Thyroid gland (tissue), 4 donors: ENCODE data around the gene RPRD1B. TPM values are rescaled to one million over a fixed set of nuclear protein-coding genes. Genes with fewer than 3 reads are reported as not detected.

Source experiments
- DNase-seq, 2 donors: peaks; one replicate each; pipeline ENCODE4 v3.0.0-alpha.2; 2019
- H3K27ac ChIP-seq, 3 donors: fragments of 200-600 bp; sonication (generic); 1 replicate in 2 of 3; 2 replicates in 1 of 3; pipeline ENCODE4 v1.5.1; 2016 to 2019; ENCODE audit warnings: mild to moderate bottlenecking in 1 of 3, moderate library complexity in 1 of 3
- H3K27me3 ChIP-seq: fragments of 200-600 bp; sonication (generic); one replicate; pipeline ENCODE4 v1.5.1; 2019
- H3K36me3 ChIP-seq, 2 donors: fragments of 200-600 bp; sonication (generic); one replicate each; pipeline ENCODE4 v1.5.1; 2016 to 2019
- H3K4me1 ChIP-seq, 2 donors: fragments of 200-600 bp; sonication (generic); one replicate each; pipeline ENCODE4 v1.5.1; 2017 to 2019
- H3K4me3 ChIP-seq, 3 donors: fragments of 200-600 bp; sonication (generic); replicated peaks in 1 of 3; 1 replicate in 2 of 3; 2 replicates in 1 of 3; pipeline ENCODE4 v1.5.1; 2016; ENCODE audit warnings: mild to moderate bottlenecking in 1 of 3
- H3K9me3 ChIP-seq: fragments of 200-600 bp; sonication (generic); one replicate; pipeline ENCODE4 v1.5.1; 2017
- CTCF ChIP-seq, 6 experiments: fragments of 200-600 bp in 3 of 6; fragments of 450-650 bp in 3 of 6; sonication (generic) in 3 of 6; IDR thresholded peaks; one replicate each; pipeline ENCODE4 v1.5.1; 2016 to 2019; ENCODE audit warnings: antibody characterized with exemption in 6 of 6, mild to moderate bottlenecking in 2 of 6, inconsistent platforms in 1 of 6, moderate library complexity in 1 of 6
- POLR2A ChIP-seq, 2 donors: fragments of 450-650 bp; IDR thresholded peaks; one replicate each; pipeline ENCODE4 v1.6.1; 2017; ENCODE audit warnings: antibody characterized with exemption in 2 of 2, mild to moderate bottlenecking in 2 of 2, moderate library complexity in 1 of 2
- WGBS, 2 donors: methylation state at CpG; one replicate each; pipeline ENCODE4 v1.1.5; 2017; 5-methylcytosine and 5-hydroxymethylcytosine counted together
- intact Hi-C: fragments of 100-400 bp; cut with DNase I; formaldehyde crosslinking; loops from one replicate; pipeline ENCODE4 v1.15.1; 2023
- total RNA-seq, 4 donors: library from RNA; depleted of rRNA; stranded (reverse); fragments of >200 nt; gene quantifications; one replicate each; pipeline ENCODE4 v1.2.3, GENCODE V29; 2016

The RPRD1B gene
- total RNA-seq, 4 donors from 2014 or later = 24.2 to 58.9 (median 27.0) TPM

- no peak overlapping the region for H3K4me3 ChIP-seq
- no peak for DNase-seq
- no peaks in the 10 kb centered on the region for H3K4me1 ChIP-seq
- intact Hi-C loops = no loop called here
- H3K27ac ChIP-seq = no peak overlapping the region
- WGBS, 2 donors = 89 to 90% methylated on average over 12 of the region's 12 CpGs
- H3K9me3 ChIP-seq = no peaks in the 10 kb centered on the region
- H3K27me3 ChIP-seq = no peaks in the 10 kb centered on the region
- TF ChIP-seq CTCF (IDR thresholded peaks at IDR 0.05) = no peak
- no peak for TF ChIP-seq POLR2A (IDR thresholded peaks at IDR 0.05)
- peaks cover 0 to 19% of the 10 kb centered on the region in 2 donors for H3K36me3 ChIP-seq
These were observed 49.9 kb downstream of the RPRD1B start for GRCh38 chr20:38083338-38084048.

- Histone ChIP-seq H3K27me3 (no peaks in the 10 kb centered on the region), H3K36me3 (peaks cover 0 to 21% of the 10 kb centered on the region in 2 donors), H3K9me3 (no peaks in the 10 kb centered on the region), H3K4me1 (no peaks in the 10 kb centered on the region), H3K4me3 (no peak overlapping the region), H3K27ac (no peak overlapping the region)
- no peak for TF ChIP-seq POLR2A (IDR thresholded peaks at IDR 0.05)
- TF ChIP-seq CTCF (IDR thresholded peaks at IDR 0.05) = no peak
- DNase-seq = no peak
- intact Hi-C loops = no loop called here
- WGBS, 2 donors = 44 to 57% methylated on average over 5 of the region's 5 CpGs
These were observed 50.9 kb downstream of the RPRD1B start for GRCh38 chr20:38084425-38084951.

GRCh38 chr20:38085026-38085425 is 51.5 kb downstream of the RPRD1B start:
- TF ChIP-seq CTCF (IDR thresholded peaks at IDR 0.05) = no peak
- no peak for TF ChIP-seq POLR2A (IDR thresholded peaks at IDR 0.05)
- Histone ChIP-seq H3K4me1 (no peaks in the 10 kb centered on the region), H3K36me3 (peaks cover 5 to 26% of the 10 kb centered on the region in 2 donors)

GRCh38 chr20:38089500-38089899 is 56.0 kb downstream of the RPRD1B start:
- intact Hi-C loops = no loop called here
- TF ChIP-seq CTCF (IDR thresholded peaks at IDR 0.05) (no peak), POLR2A (IDR thresholded peaks at IDR 0.05) (no peak)
- WGBS, 2 donors = 84 to 91% methylated on average over 10 of the region's 10 CpGs
- no peak for DNase-seq
- no peak overlapping the region for H3K4me3 ChIP-seq
- no peak overlapping the region for H3K27ac ChIP-seq
- H3K36me3 ChIP-seq = peaks cover 15 to 34% of the 10 kb centered on the region in 2 donors
- H3K27me3 ChIP-seq = no peaks in the 10 kb centered on the region
- no peaks in the 10 kb centered on the region for H3K9me3 ChIP-seq
- H3K4me1 ChIP-seq = peaks cover 0 to 6% of the 10 kb centered on the region in 2 donors

More at GRCh38 chr20:38085026-38085425, 51.5 kb downstream of the RPRD1B start:
- H3K4me3 ChIP-seq = no peak overlapping the region
- 86 to 90% methylated on average over 10 of the region's 10 CpGs for whole genome bisulfite sequencing, 2 donors
- intact Hi-C loops = no loop called here
- H3K9me3 ChIP-seq = no peaks in the 10 kb centered on the region
- H3K27ac ChIP-seq = no peak overlapping the region
- no peak for DNase-seq
- H3K27me3 ChIP-seq = no peaks in the 10 kb centered on the region

- TF ChIP-seq CTCF (IDR thresholded peaks at IDR 0.05) = no peak
- TF ChIP-seq POLR2A (IDR thresholded peaks at IDR 0.05) = no peak
- H3K27me3 ChIP-seq = no peaks in the 10 kb centered on the region
- H3K4me3 ChIP-seq = no peak overlapping the region
- intact Hi-C loops = no loop called here
- H3K9me3 ChIP-seq = no peaks in the 10 kb centered on the region
- peaks cover 15 to 34% of the 10 kb centered on the region in 2 donors for H3K36me3 ChIP-seq
- DNase-seq = no peak
- peaks cover 0 to 12% of the 10 kb centered on the region in 2 donors for H3K4me1 ChIP-seq
- 90 to 97% methylated on average over 7 of the region's 7 CpGs for WGBS, 2 donors
- H3K27ac ChIP-seq = no peak overlapping the region
These were observed 56.5 kb downstream of the RPRD1B start for GRCh38 chr20:38090061-38090460.
